ENCODE measurements around the gene THADA. TPM values are rescaled to one million over a fixed set of nuclear protein-coding genes. Genes with fewer than 3 reads are reported as not detected.

Gene THADA
- polyA plus RNA-seq, 3 donors: 7.3 to 11.2 (median 9.7) TPM

- Histone ChIP-seq H3K27me3 (ENCODE audit: control insufficient read depth in 2 of 2, insufficient read depth in 2 of 2, low read length in 2 of 2) (no peaks in the 10 kb centered on the region), H3K79me2 (ENCODE audit: insufficient read depth, low read length) (no peaks in the 10 kb centered on the region), H3K4me2 (replicated peaks; ENCODE audit: extremely low read depth, low read length, poor library complexity, severe bottlenecking) (no peak overlapping the region), H4K20me1 (ENCODE audit: insufficient read depth, low read length) (no peaks in the 10 kb centered on the region), H3K9ac (ENCODE audit: insufficient read depth, low read length, poor library complexity, severe bottlenecking) (no peak overlapping the region), H3K4me3 (replicated peaks in 1 of 3; ENCODE audit: low read depth in 2 of 3, low read length in 3 of 3) (no peak overlapping the region), H3K36me3 (replicated peaks in 1 of 2; ENCODE audit: control insufficient read depth in 1 of 2, insufficient read depth in 2 of 2, low read length in 2 of 2) (peaks cover 0 to 17% of the 10 kb centered on the region in 2 donors), H2AFZ (ENCODE audit: insufficient read depth, low read depth, low read length, poor library complexity, severe bottlenecking) (no peak overlapping the region), H3K27ac (ENCODE audit: low read depth in 1 of 2, low read length in 2 of 2) (no peak overlapping the region), H3K4me1 (ENCODE audit: control insufficient read depth in 1 of 2, insufficient read depth in 2 of 2, low read length in 2 of 2) (no peaks in the 10 kb centered on the region), H3K9me3 (replicated peaks in 1 of 2; ENCODE audit: control insufficient read depth in 1 of 2, insufficient read depth in 1 of 2, low read length in 2 of 2) (no peaks in the 10 kb centered on the region)
- Mint-ChIP-seq H3K36me3 (peaks cover 36 to 39% of the 10 kb centered on the region in 2 donors), H3K4me3 (no peak overlapping the region), H3K4me1 (peaks cover 20% of the 10 kb centered on the region), H3K9me3 (peaks cover 0 to 2% (median 0%) of the 10 kb centered on the region in 7 donors), H3K27me3 (ENCODE audit: low read depth in 3 of 3) (peaks cover 0 to 1% (median 0%) of the 10 kb centered on the region in 3 donors), H3K27ac (no peak overlapping the region)
- intact Hi-C loops (cut with micrococcal nuclease): no loop called here
- no peak for DNase-seq
- no peak for TF ChIP-seq CTCF (IDR thresholded peaks at IDR 0.05)
- 100% methylated on average over 2 of the region's 2 CpGs for WGBS (ENCODE audit: insufficient coverage)
Measured at GRCh38 chr2:43391201-43391877, 204.5 kb downstream of the THADA start.

GRCh38 chr2:43389581-43390466, 206.0 kb downstream of the THADA start:
- Histone ChIP-seq H3K27ac (ENCODE audit: low read depth in 1 of 2, low read length in 2 of 2) (no peak overlapping the region), H4K20me1 (ENCODE audit: insufficient read depth, low read length) (no peaks in the 10 kb centered on the region), H3K9ac (ENCODE audit: insufficient read depth, low read length, poor library complexity, severe bottlenecking) (no peak overlapping the region), H3K79me2 (ENCODE audit: insufficient read depth, low read length) (no peaks in the 10 kb centered on the region), H2AFZ (ENCODE audit: insufficient read depth, low read depth, low read length, poor library complexity, severe bottlenecking) (no peak overlapping the region), H3K9me3 (replicated peaks in 1 of 2; ENCODE audit: control insufficient read depth in 1 of 2, insufficient read depth in 1 of 2, low read length in 2 of 2) (no peaks in the 10 kb centered on the region), H3K27me3 (ENCODE audit: control insufficient read depth in 2 of 2, insufficient read depth in 2 of 2, low read length in 2 of 2) (no peaks in the 10 kb centered on the region), H3K4me3 (replicated peaks in 1 of 3; ENCODE audit: low read depth in 2 of 3, low read length in 3 of 3) (no peak overlapping the region), H3K4me2 (replicated peaks; ENCODE audit: extremely low read depth, low read length, poor library complexity, severe bottlenecking) (no peak overlapping the region), H3K4me1 (ENCODE audit: control insufficient read depth in 1 of 2, insufficient read depth in 2 of 2, low read length in 2 of 2) (no peaks in the 10 kb centered on the region), H3K36me3 (replicated peaks in 1 of 2; ENCODE audit: control insufficient read depth in 1 of 2, insufficient read depth in 2 of 2, low read length in 2 of 2) (peaks cover 0 to 8% of the 10 kb centered on the region in 2 donors)
- no peak overlapping the region for H3K27ac Mint-ChIP-seq
- H3K27me3 Mint-ChIP-seq (ENCODE audit: low read depth in 3 of 3): peaks cover 0 to 1% (median 0%) of the 10 kb centered on the region in 3 donors
- H3K4me1 Mint-ChIP-seq: peaks cover 18% of the 10 kb centered on the region
- peaks cover 25 to 27% of the 10 kb centered on the region in 2 donors for H3K36me3 Mint-ChIP-seq
- no peak overlapping the region for H3K4me3 Mint-ChIP-seq
- 100% methylated on average over 4 of the region's 6 CpGs for WGBS (ENCODE audit: insufficient coverage)
- peaks cover 0 to 2% (median 0%) of the 10 kb centered on the region in 7 donors for H3K9me3 Mint-ChIP-seq
- no peak for TF ChIP-seq CTCF (IDR thresholded peaks at IDR 0.05)
- DNase-seq: no peak
- intact Hi-C loops (cut with micrococcal nuclease): no loop called here

Data from CD14-positive monocyte (primary cell).